ENCODE results near the gene RNU6-8.

DNA sequence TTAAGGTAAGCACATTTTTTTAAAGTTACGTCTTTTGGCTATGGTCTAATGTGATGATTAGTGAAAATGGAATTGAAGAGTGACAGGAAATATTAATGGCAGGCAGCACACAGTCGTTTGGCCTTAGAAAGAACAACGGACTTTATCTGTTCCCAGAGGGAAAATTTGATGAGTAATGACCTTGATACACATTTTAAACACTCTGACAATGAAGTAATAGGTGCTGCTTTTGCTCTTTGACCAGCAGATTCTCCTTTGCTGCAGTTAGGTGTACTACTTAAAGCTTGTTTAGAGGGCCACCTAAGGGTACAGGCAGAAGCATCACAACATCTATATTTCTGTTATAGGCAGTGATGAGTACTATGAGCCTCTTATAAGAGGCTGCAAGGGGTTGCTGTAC is 27.1 kb upstream of the RNU6-8 start:
- TF ChIP-seq, protein P1, sequence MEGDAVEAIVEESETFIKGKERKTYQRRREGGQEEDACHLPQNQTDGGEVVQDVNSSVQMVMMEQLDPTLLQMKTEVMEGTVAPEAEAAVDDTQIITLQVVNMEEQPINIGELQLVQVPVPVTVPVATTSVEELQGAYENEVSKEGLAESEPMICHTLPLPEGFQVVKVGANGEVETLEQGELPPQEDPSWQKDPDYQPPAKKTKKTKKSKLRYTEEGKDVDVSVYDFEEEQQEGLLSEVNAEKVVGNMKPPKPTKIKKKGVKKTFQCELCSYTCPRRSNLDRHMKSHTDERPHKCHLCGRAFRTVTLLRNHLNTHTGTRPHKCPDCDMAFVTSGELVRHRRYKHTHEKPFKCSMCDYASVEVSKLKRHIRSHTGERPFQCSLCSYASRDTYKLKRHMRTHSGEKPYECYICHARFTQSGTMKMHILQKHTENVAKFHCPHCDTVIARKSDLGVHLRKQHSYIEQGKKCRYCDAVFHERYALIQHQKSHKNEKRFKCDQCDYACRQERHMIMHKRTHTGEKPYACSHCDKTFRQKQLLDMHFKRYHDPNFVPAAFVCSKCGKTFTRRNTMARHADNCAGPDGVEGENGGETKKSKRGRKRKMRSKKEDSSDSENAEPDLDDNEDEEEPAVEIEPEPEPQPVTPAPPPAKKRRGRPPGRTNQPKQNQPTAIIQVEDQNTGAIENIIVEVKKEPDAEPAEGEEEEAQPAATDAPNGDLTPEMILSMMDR (IDR thresholded peaks at IDR 0.05) = no peak
- TF ChIP-seq EP300 (IDR thresholded peaks at IDR 0.05) = no peak
- no peak for TF ChIP-seq POLR2A (IDR thresholded peaks at IDR 0.05)

Data from ovary (tissue), 3 donors.